ENCODE results near the gene MSX2.
"Not testable (repeated sequence)": the region's sequence is repeated elsewhere in the genome, so short reads cannot be mapped to it uniquely, and the experiment has no call there.

The MSX2 gene

GRCh38 chr5:174737330-174737729 lies 12.9 kb downstream of the MSX2 start:
- no peak overlapping the region for H3K27ac Mint-ChIP-seq
- no peak overlapping the region for H3K4me3 Mint-ChIP-seq
- H3K27me3 Mint-ChIP-seq: peaks cover 46% of the 10 kb centered on the region
- H3K9me3 Mint-ChIP-seq: no peaks in the 10 kb centered on the region
- no peaks in the 10 kb centered on the region for H3K36me3 Mint-ChIP-seq
- H3K4me1 Mint-ChIP-seq: no peaks in the 10 kb centered on the region

- Mint-ChIP-seq H3K36me3 (no peaks in the 10 kb centered on the region), H3K4me3 (no peak overlapping the region), H3K27me3 (peaks cover 15% of the 10 kb centered on the region), H3K27ac (no peak overlapping the region), H3K9me3 (no peaks in the 10 kb centered on the region), H3K4me1 (no peaks in the 10 kb centered on the region)
These were observed 17.0 kb downstream of the MSX2 start for GRCh38 chr5:174741352-174741751.

GRCh38 chr5:174744896-174745295 lies 20.5 kb downstream of the MSX2 start:
- Mint-ChIP-seq H3K36me3 (no peaks in the 10 kb centered on the region), H3K27me3 (peaks cover 26% of the 10 kb centered on the region), H3K4me3 (no peak overlapping the region), H3K4me1 (no peaks in the 10 kb centered on the region), H3K9me3 (no peaks in the 10 kb centered on the region), H3K27ac (no peak overlapping the region)

- H3K27me3 Mint-ChIP-seq: peaks cover 30% of the 10 kb centered on the region
- H3K4me1 Mint-ChIP-seq: no peaks in the 10 kb centered on the region
- no peaks in the 10 kb centered on the region for H3K36me3 Mint-ChIP-seq
These were observed 21.3 kb downstream of the MSX2 start for GRCh38 chr5:174745590-174746103.

GRCh38 chr5:174750711-174751110 lies 26.3 kb downstream of the MSX2 start:
- H3K4me3 Mint-ChIP-seq: no peak overlapping the region
- peaks cover 48% of the 10 kb centered on the region for H3K27me3 Mint-ChIP-seq
- no peaks in the 10 kb centered on the region for H3K36me3 Mint-ChIP-seq
- H3K27ac Mint-ChIP-seq: no peak overlapping the region
- H3K9me3 Mint-ChIP-seq: no peaks in the 10 kb centered on the region
- no peaks in the 10 kb centered on the region for H3K4me1 Mint-ChIP-seq

More at GRCh38 chr5:174745590-174746103, 21.3 kb downstream of the MSX2 start:
- Mint-ChIP-seq H3K27ac (no peak overlapping the region), H3K4me3 (no peak overlapping the region), H3K9me3 (no peaks in the 10 kb centered on the region)

- Mint-ChIP-seq H3K4me3 (no peak overlapping the region), H3K9me3 (no peaks in the 10 kb centered on the region), H3K27ac (no peak overlapping the region), H3K4me1 (no peaks in the 10 kb centered on the region), H3K36me3 (no peaks in the 10 kb centered on the region), H3K27me3 (peaks cover 49% of the 10 kb centered on the region)
These were observed 27.0 kb downstream of the MSX2 start for GRCh38 chr5:174751154-174752000.

- peaks cover 46% of the 10 kb centered on the region for H3K27me3 Mint-ChIP-seq
- no peaks in the 10 kb centered on the region for H3K9me3 Mint-ChIP-seq
- H3K27ac Mint-ChIP-seq: no peak overlapping the region
These were observed 27.7 kb downstream of the MSX2 start for GRCh38 chr5:174752121-174752520.

GRCh38 chr5:174755106-174755505 lies 30.7 kb downstream of the MSX2 start:
- Mint-ChIP-seq H3K36me3 (no peaks in the 10 kb centered on the region), H3K4me3 (no peak overlapping the region), H3K27me3 (peaks cover 23% of the 10 kb centered on the region), H3K4me1 (no peaks in the 10 kb centered on the region), H3K27ac (no peak overlapping the region), H3K9me3 (no peaks in the 10 kb centered on the region)

More at GRCh38 chr5:174752121-174752520, 27.7 kb downstream of the MSX2 start:
- Mint-ChIP-seq H3K36me3 (no peaks in the 10 kb centered on the region), H3K4me1 (no peaks in the 10 kb centered on the region), H3K4me3 (no peak overlapping the region)

- H3K9me3 Mint-ChIP-seq: no peaks in the 10 kb centered on the region
- H3K36me3 Mint-ChIP-seq: no peaks in the 10 kb centered on the region
- H3K4me1 Mint-ChIP-seq: no peaks in the 10 kb centered on the region
- no peak overlapping the region for H3K4me3 Mint-ChIP-seq
- H3K27ac Mint-ChIP-seq: no peak overlapping the region
- peaks cover 7% of the 10 kb centered on the region for H3K27me3 Mint-ChIP-seq
These were observed 34.7 kb downstream of the MSX2 start for GRCh38 chr5:174759091-174759490.

GRCh38 chr5:174760721-174761120 lies 36.3 kb downstream of the MSX2 start:
- Mint-ChIP-seq H3K9me3 (no peaks in the 10 kb centered on the region), H3K27ac (no peak overlapping the region), H3K27me3 (peaks cover 2% of the 10 kb centered on the region), H3K4me1 (no peaks in the 10 kb centered on the region), H3K4me3 (no peak overlapping the region), H3K36me3 (no peaks in the 10 kb centered on the region)

- H3K27ac Mint-ChIP-seq, H3K9me3 Mint-ChIP-seq, H3K36me3 Mint-ChIP-seq, H3K4me1 Mint-ChIP-seq, H3K4me3 Mint-ChIP-seq, H3K27me3 Mint-ChIP-seq: not testable (repeated sequence)
These were observed 37.0 kb downstream of the MSX2 start for GRCh38 chr5:174761341-174761740.

GRCh38 chr5:174764309-174764708 lies 39.9 kb downstream of the MSX2 start:
- peaks cover 1% of the 10 kb centered on the region for H3K27me3 Mint-ChIP-seq
- no peak overlapping the region for H3K4me3 Mint-ChIP-seq
- no peak overlapping the region for H3K27ac Mint-ChIP-seq
- H3K9me3 Mint-ChIP-seq: no peaks in the 10 kb centered on the region
- H3K36me3 Mint-ChIP-seq: no peaks in the 10 kb centered on the region
- no peaks in the 10 kb centered on the region for H3K4me1 Mint-ChIP-seq

- H3K27me3 Mint-ChIP-seq: peaks cover 1% of the 10 kb centered on the region
These were observed 41.2 kb downstream of the MSX2 start for GRCh38 chr5:174765540-174765939.

GRCh38 chr5:174767670-174768069 lies 43.3 kb downstream of the MSX2 start:
- Mint-ChIP-seq H3K27ac (no peak overlapping the region), H3K4me1 (no peaks in the 10 kb centered on the region), H3K36me3 (no peaks in the 10 kb centered on the region), H3K9me3 (peaks cover 1% of the 10 kb centered on the region), H3K27me3 (peaks cover 7% of the 10 kb centered on the region), H3K4me3 (no peak overlapping the region)

More at GRCh38 chr5:174765540-174765939, 41.2 kb downstream of the MSX2 start:
- H3K9me3 Mint-ChIP-seq: no peaks in the 10 kb centered on the region
- no peaks in the 10 kb centered on the region for H3K36me3 Mint-ChIP-seq
- H3K27ac Mint-ChIP-seq: no peak overlapping the region
- H3K4me3 Mint-ChIP-seq: no peak overlapping the region
- no peaks in the 10 kb centered on the region for H3K4me1 Mint-ChIP-seq

- Mint-ChIP-seq H3K4me1 (no peaks in the 10 kb centered on the region), H3K36me3 (no peaks in the 10 kb centered on the region), H3K27me3 (peaks cover 9% of the 10 kb centered on the region), H3K4me3 (no peak overlapping the region), H3K9me3 (peaks cover 5% of the 10 kb centered on the region), H3K27ac (no peak overlapping the region)
These were observed 44.6 kb downstream of the MSX2 start for GRCh38 chr5:174769005-174769404.

GRCh38 chr5:174773371-174773770 lies 49.0 kb downstream of the MSX2 start:
- Mint-ChIP-seq H3K27me3 (peaks cover 7% of the 10 kb centered on the region), H3K9me3 (peaks cover 5% of the 10 kb centered on the region), H3K4me3 (no peak overlapping the region), H3K4me1 (no peaks in the 10 kb centered on the region), H3K36me3 (no peaks in the 10 kb centered on the region), H3K27ac (no peak overlapping the region)

Data from activated naive CD4-positive, alpha-beta T cell treated with anti-CD3 and anti-CD28 coated beads, Interleukin-2, amount 50 U/mL, for 24 hours (primary cell).